HG03520 (cell line): ENCODE measurements around the gene WRNIP1.

Experiments used
- ATAC-seq: cut with Tn5 transposase; IDR thresholded peaks from one replicate; pipeline ENCODE4 v1.9.1; 2021; ENCODE audit warnings: mild to moderate bottlenecking, moderate library complexity; ENCODE audit not compliant: unreplicated experiment

The WRNIP1 gene

DNA sequence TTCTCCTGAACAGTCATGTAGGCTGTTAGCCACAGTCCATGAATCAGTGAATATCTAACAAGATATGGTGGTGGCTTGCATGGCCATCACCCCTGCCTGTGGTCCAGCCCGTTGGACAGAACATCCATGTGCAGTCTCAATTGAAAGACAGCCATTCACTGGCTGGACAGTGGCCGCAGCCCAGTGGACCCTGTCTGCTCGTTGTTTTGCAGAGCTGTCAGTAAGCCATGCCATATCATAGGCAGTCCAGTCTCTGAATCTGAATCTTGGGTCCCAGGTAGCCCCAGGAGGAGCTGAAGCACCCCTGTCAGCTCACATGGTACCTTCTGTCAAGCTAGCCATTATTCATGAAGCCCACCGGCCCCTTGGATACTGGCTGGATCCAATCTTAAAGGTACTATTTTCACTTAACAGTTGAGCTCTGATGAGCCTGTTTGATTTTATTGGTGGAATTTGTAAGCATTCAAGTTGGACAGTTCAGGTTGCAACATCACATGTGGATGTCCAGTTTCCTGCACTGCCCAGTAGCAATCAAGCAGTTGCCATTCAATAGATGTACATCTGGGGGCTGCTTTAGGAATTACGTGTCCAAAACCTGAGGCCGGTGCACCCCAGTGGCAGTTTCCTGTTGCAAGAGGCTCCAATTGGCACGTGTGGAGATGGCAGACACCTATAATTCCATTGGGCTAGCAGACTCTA lies 38.7 kb downstream of the WRNIP1 start:
- ATAC-seq, result no peak

DNA sequence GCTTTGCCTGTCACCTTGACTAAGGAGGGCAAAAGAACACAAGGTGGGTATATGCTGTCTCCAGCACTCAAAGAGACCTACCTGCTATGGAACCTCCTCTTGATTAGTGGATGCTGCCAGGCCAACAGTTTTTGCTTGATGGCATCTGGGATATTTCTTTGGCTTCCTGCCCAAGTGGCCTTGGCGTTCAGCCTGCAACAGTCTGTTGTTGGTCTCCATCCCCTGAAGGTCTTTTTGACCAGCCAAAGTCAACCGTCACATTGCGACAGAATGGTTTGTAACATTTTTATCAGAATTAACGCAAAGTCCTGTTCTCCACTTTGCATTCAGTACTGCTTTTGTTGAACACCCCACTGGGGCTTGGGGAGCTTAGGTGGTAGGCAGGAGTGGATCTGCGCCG lies 39.3 kb downstream of the WRNIP1 start:
- ATAC-seq, result no peak

DNA sequence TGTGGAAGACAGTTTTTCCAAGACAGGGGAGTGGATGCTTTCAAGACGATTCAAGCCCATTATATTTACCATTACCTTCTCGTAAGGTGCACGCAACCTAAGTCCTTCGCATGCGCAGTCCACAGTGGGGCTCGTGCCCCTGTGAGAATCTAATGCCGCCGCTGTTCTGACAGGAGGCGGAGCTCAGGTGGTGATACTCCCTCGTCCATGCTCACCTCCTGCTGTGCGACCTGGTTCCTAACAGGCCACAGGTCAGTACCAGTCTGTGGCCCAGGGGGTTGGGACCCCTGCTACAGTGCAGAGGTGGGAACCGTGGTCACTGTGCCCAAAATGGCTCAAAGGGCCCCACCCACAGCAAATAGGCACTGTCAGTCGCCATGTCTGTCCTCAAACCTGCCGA lies 39.8 kb downstream of the WRNIP1 start:
- no peak for ATAC-seq

DNA sequence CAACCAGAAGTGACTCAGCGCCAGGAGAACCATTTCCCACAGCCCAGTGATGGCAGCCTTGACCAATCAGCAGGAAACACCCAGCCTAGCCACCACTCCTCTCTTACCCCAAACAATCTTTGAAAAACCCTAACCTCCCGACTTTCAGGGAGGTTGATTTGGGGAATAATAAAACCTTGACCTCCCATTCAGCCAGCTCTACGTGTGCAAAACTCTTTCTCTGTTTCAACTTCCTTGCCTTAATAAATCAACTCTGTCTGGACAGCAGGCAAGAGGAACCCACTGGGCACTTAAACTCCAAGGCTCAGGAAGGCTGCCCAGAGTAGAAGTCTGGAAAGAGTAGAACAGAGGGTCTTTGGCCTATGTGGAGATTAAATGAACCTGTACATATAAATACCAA lies 41.5 kb downstream of the WRNIP1 start:
- ATAC-seq, result no peak

DNA sequence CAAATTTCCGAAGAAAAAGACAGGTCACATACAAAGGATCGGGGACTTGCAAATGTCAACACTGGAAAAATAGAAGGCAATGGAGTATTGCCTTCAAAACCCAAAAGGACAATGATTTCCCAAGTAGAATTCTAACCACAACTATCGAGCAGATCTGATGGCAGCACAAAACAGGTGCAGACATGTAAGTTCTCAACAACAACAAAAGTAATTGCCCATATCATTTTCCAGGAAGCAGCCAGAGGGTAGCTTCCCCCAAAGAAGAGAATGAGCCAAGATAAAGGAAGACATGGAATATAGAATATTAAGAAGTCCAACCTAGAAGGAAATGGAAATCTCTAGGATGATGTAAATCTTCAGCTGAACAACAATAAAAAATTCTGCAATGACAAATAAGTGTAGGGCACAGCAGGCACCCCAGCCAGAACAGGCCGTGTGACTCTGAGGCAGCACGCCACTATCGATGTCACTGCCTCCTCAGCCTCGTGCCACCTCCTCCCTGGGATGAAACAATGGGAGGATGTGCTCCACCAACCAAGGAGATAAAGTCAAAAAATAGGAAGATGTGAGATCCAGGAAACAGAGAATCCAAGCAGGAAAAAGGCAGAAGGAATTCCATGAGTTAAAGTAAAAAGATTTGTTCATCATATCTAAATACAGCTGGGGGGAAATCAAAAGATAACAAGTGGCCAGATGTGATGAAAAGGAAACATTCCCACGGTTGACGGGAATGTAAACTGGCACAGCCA lies 42.3 kb downstream of the WRNIP1 start:
- ATAC-seq, result no peak

DNA sequence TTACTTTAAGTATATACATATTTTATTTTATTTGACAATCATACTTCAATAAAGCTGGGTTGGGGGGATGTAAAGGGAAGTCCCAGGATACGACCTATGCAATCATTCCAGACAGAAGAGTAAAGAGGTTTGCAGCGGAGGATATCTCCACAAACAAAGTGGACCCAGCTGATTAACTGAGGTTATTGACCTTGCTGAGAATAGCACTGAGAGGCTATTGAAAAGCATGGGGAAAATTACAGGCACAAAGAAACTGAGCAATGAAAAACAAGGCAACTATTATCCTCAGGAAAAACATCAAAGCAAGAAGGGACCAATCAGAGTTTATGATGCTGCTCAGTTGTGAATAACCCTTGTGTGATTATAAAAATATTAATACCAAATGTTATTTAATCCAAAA lies 43.8 kb downstream of the WRNIP1 start:
- no peak for ATAC-seq

DNA sequence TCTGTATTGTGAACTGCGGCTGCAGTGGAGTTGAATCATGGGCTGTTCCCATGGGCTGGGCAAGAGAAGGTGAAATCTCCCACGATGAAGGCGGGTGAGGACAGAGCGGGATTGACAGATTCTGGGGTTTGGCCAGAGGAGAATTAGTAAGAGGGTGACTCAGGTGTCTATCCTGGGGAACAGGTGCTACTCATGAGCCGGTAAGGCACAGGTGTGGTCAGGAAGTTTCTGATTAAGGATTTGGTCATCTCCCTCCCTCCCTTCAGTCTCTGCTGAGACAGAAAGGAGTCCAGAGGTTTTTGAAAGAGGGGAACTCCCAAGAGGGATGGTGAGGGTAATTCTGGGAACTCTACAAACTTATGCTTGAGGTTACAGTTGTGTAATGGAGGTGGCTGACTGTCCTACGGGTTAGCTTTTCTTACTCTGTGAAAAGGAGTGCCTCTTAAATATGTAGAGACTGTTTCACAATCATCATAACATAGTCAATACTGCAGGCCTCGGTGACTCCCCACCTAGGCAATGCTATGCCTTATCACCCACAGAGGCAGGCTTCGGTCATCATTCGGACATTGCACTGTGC lies 45.0 kb downstream of the WRNIP1 start:
- ATAC-seq, result no peak

DNA sequence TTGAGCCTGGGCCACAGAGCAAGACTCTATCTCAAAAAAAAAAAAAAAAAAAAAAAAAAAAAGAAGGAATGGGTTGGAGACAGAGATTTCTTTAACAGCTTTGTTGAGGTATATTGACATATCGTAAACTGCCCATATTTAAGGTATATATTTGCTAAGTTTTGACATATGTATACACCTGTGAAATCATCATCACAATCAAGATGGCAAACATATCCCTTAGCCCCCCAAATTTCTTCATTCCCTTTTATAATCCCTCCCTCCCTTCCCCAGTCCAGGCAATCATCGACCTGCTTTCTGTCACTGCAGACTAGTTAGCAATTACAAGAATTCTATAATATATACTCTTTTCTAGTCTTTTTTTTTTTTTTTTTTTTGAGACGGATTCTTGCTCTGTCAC lies 47.5 kb downstream of the WRNIP1 start:
- ATAC-seq, result no peak

DNA sequence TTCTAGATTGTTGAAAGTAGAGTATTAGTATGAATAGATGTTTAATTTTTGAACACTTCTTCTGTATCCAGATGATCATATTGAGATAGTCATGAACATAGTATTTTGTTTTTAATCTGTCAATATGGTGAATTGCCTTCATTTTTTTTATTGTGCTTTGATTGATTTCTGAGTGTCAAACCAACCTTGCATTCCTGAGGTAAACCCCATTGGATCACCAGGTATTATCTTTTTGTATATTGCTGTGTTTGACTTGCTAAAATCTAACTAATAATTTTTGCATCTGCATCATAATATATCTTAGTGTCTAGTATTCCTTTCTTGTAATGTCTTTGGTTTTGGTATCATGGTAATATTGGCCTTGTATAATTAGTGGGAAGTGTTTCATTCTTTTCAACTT lies 51.0 kb downstream of the WRNIP1 start:
- no peak for ATAC-seq

DNA sequence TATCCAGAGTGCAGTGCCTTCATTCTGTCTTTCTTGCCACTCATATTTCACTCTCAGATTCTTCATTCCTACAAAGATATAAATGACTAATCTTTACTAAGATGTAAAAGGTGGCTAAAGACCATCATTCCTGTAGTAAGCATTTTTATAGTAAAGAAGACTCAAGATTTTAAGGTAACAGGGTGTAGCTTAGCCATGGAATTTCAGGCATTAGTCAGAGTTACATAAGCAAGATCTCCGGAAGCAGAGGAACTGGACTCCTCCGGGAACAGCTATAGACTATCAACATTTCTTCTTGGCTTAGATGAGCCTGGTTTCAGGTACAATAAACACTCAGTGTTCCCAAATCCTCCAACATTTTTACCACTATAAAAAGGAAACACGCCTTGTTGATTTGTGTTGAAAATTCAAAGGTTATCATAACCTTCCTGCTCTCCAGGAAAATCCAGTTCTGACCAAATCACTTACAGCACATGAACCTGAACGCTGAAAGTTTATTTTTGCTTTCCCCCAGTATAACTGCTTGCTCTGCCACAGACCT lies 52.8 kb downstream of the WRNIP1 start:
- no peak for ATAC-seq

DNA sequence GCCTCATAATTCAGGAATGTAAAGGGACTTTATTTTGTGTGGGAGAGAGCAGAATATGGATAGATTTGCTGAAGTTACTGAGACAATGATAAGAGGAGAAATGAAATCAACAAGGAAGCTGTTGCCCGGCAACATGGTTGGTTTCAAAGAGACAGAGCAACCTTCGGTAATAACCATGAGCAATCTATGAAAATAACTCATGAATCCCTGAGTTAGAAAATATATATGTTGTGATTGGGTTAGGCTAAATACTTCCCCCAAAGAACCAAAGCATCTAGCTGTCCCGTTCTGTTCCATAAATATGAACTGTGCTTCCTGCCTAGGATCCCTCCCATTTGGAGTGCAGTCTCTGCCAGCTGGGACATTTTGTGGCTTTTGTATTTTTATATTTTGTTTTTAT lies 53.4 kb downstream of the WRNIP1 start:
- ATAC-seq, result no peak

DNA sequence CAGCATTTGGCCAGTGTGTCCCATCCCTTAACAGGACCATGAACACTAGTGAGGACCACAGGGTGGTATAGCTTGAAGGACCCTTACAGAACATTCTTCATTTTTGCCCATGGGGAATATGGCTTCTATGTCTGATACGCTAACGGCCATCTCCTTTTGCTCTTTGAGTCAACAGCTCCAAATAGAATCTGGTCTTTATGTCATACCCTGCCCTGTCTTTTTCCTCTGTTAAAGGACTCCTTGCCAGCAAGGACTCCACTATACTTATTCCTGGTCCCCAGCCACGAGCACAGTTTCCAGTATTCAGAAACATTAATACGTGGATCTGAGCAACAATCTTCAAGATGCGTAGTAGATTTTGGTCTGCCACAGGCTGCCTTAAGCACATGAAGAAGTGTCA lies 53.9 kb downstream of the WRNIP1 start:
- ATAC-seq, result no peak

DNA sequence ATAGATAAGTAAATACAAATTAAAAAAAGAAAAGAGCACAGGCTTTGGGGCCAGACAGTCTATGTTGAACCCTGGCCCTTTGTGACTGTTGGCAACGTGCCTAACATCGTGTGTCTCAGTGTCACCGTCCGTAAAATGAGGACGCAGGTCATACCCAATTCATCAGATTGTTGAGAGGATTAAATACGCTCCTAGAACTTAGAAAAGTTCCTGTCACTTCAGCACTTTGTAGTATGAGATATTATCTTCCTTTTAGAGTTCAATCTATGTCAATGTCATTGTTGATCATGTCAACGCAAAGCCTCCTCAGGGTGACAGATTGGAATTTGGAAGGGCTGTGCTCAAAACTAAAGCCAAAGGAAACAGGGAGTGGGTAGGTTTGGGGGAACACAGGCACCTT lies 54.8 kb downstream of the WRNIP1 start:
- ATAC-seq, result no peak

DNA sequence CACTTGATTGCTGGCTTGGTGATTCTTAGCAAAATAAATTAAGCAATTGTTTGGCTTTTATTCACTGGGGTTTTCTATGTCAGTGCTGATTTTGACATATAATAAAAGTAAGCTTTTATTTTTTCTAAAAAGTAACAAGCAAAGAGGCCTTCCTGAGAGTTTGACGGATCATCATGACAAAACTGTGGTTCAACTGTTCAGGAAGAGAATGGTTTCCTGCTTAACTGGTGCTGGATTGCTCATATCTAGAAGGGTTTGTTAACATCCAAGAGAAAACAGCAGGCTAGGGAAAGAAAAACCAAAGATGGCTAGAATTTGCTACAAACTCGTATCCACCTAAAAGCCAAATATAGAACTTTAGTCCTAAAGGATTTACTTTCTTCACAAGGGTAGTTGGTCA lies 55.2 kb downstream of the WRNIP1 start:
- no peak for ATAC-seq

DNA sequence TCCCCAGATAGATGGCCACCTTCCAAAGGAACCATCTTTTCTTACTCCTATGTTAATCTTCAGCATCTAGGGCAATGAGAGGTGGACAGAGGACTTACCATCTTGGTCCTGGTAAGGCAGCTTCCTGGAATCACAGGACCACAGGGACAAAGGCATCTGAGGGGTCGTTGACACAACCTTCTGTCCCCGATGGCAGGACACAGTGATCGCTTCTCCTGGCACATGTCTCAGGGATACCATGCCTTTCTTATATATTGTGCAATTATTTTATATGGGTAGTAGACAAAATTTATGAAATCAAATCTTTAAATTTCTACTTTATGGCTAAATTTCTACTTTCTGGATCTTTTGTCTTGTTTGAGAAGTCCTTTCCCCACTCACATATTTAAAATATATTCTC lies 56.4 kb downstream of the WRNIP1 start:
- ATAC-seq, result no peak

DNA sequence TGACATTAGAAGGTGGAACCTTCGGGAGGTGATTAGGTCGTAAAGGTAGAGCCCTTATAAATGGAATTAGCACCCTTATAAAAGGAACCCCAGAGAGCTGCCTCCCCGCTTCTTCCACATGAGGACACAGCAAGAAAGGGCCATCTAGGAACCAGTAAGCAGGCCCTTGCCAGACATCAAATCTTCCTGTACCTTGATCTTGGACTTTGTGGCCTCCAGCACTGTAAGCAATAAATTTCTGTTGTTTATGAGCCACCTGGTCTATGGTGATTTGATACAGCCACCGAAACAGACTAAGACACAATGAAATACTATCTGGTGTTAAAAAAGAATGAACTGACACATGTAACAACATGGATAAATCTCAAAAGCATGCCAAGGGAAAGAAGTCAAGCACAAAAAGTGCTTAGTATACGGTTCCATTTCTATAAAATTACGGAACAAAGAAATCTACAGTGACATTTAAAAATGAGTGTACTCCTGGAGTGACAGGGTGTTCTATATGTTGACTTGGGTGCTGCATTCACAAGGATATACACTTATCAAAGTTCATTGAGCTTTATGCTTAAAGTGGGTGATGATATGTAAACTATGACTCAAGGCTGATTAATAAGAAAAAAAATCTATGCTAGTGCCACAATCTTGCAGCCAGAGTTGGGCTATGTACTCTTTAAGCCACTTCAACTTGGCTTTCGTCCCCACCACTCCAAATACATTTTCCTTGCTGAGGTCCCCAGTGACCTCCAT lies 58.1 kb downstream of the WRNIP1 start:
- ATAC-seq, result no peak

DNA sequence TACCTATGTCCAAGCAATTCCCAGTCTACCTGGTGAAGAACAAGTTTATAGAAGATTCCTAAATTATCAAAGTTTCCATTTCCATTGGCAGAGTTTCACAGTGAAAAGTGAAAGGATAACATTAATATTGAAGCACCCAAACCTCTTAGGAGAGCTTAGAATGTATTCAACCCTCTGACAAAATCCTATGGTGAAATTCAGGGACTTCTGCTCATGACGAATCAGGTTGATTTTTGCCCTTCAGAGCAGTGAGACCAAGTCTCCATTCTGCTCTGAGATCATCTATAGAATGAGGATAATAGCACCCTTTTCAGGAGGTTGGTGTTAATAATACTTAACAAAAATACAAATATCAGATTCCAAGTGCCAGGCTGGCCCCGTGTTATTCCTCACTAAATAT lies 60.9 kb downstream of the WRNIP1 start:
- ATAC-seq, result no peak

DNA sequence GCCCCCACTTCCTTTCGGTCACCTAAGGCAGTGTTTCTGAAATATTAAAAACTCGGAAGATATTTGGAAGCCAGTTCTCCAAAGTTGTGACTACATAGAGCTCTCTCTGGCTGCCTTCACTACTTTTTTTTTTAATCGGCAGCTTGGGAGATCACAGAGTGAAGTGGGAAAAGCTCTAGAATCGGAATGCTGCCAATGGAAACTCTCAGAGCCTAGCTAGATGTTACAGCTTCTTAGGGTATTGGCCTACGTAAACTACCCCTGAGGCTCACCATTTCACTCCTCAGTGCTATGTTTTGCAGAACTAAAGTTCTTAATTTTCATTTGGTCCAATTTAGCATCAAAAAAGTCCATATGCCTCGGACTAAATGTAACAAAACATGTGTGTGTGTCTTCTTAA lies 61.9 kb downstream of the WRNIP1 start:
- ATAC-seq, result no peak

DNA sequence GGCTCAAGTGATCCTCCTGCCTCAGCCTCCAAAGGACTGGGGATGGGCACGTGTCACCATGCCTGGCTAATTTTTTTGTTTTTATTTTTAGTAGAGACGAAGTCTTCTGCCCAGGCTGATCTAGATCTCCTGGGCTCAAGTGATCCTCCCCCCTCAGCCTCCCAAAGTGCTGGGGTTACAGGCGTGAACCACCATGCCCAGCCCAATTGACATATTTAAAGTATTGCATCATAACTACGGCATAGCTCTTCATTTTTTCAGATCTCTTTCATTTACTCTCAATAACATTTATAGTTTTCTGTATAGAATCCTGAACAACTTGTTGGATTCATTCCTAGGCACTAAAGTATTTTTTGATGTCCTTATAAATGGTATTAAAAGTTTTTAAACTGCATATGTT lies 63.4 kb downstream of the WRNIP1 start:
- ATAC-seq, result no peak

DNA sequence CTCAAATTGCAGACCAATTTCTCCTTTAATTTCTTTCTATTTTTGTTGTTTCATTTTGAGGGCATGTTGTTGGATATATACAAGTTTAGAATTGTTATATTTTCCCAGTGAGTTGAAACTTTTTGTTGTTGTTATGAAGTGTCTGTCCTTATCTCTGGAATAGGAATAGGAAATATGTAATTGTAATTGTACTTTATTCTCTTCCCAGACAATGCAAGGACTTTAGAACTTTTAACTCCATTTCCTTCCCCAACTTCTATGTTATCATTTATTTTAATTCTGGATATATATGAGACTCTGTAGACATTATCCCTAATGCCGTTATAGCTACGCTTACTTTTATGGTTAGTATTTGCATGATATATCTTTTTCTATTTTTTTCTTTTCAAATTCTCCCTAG lies 64.1 kb downstream of the WRNIP1 start:
- ATAC-seq, result no peak

DNA sequence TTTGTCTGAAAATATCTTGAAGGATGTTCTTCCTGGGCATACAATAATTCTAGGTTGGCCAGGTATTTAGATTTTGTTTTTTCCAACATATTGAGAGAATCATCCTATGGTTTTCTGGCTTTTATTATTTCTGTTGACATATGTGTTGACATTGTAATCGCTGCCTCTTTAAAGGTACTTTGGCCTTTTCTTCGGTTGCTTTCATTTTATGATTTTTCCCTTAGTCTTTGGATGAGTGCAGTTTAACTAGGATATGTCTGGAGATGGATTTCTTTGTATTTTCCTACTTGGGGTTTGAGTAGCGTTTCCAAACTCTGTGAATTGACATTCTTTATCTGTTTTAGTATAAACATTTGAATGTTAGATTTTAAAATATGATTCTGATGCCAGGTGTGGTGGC lies 65.0 kb downstream of the WRNIP1 start:
- no peak for ATAC-seq
